Measurements from ENCODE around the gene TMA7. TPM values are rescaled to one million over a fixed set of nuclear protein-coding genes. Genes with fewer than 3 reads are reported as not detected.

TMA7 gene
- total RNA-seq, 4 donors from 2014 or later = 115 to 279 (median 192) TPM

- intact Hi-C loops (cut with DNase I; ENCODE audit: low total_unique reads) (no loop called here), in situ Hi-C loops (cut with MboI; ENCODE audit: low pct_ligation_motif_present in 1 of 4, low pct_unique_long_range_greater_than_20kb in 1 of 4, low sequenced_read_pairs in 3 of 4) (no loop called here)
- no peaks in the 10 kb centered on the region for H3K9me3 ChIP-seq
- H3K36me3 ChIP-seq = peaks cover 0 to 8% (median 0%) of the 10 kb centered on the region in 4 donors
- WGBS, 2 donors (ENCODE audit: low coverage in 1 of 2) = 92% methylated on average over 16 of the region's 17 CpGs; no CpG with 5 or more reads in 1 of the 2 donors
- H3K4me1 ChIP-seq = peaks cover 0 to 4% (median 0%) of the 10 kb centered on the region in 4 donors
- TF ChIP-seq POLR2A (IDR thresholded peaks at IDR 0.05) (no peak), POLR2AphosphoS5 (IDR thresholded peaks at IDR 0.05) (no peak), EP300 (IDR thresholded peaks at IDR 0.05; ENCODE audit: low read depth) (no peak)
- TF ChIP-seq, protein P1, sequence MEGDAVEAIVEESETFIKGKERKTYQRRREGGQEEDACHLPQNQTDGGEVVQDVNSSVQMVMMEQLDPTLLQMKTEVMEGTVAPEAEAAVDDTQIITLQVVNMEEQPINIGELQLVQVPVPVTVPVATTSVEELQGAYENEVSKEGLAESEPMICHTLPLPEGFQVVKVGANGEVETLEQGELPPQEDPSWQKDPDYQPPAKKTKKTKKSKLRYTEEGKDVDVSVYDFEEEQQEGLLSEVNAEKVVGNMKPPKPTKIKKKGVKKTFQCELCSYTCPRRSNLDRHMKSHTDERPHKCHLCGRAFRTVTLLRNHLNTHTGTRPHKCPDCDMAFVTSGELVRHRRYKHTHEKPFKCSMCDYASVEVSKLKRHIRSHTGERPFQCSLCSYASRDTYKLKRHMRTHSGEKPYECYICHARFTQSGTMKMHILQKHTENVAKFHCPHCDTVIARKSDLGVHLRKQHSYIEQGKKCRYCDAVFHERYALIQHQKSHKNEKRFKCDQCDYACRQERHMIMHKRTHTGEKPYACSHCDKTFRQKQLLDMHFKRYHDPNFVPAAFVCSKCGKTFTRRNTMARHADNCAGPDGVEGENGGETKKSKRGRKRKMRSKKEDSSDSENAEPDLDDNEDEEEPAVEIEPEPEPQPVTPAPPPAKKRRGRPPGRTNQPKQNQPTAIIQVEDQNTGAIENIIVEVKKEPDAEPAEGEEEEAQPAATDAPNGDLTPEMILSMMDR (IDR thresholded peaks at IDR 0.05) = no peak
- H3K4me3 ChIP-seq = no peak overlapping the region
- no peak overlapping the region for H3K27ac ChIP-seq
- DNase-seq = no peak
- no peaks in the 10 kb centered on the region for H3K27me3 ChIP-seq
Measured at GRCh38 chr3:48418140-48418539, 21.9 kb upstream of the TMA7 start.

- Histone ChIP-seq H3K9me3 (no peaks in the 10 kb centered on the region), H3K27ac (no peak overlapping the region), H3K4me3 (no peak overlapping the region), H3K4me1 (peaks cover 0 to 4% (median 0%) of the 10 kb centered on the region in 4 donors), H3K27me3 (no peaks in the 10 kb centered on the region), H3K36me3 (peaks cover 0 to 8% (median 0%) of the 10 kb centered on the region in 4 donors)
- TF ChIP-seq POLR2AphosphoS5 (IDR thresholded peaks at IDR 0.05) (no peak), POLR2A (IDR thresholded peaks at IDR 0.05) (no peak), EP300 (IDR thresholded peaks at IDR 0.05; ENCODE audit: low read depth) (no peak)
- TF ChIP-seq, protein P1 (IDR thresholded peaks at IDR 0.05) = no peak
- no peak for DNase-seq
- in situ Hi-C loops (cut with MboI; ENCODE audit: low pct_ligation_motif_present in 1 of 4, low pct_unique_long_range_greater_than_20kb in 1 of 4, low sequenced_read_pairs in 3 of 4) = no loop called here
- WGBS, 2 donors (ENCODE audit: low coverage in 1 of 2) = 60 to 74% methylated on average over 1 to 9 of the region's 9 CpGs
- intact Hi-C loops (cut with DNase I; ENCODE audit: low total_unique reads) = no loop called here
Measured at GRCh38 chr3:48418651-48419050, 21.4 kb upstream of the TMA7 start.

DNA sequence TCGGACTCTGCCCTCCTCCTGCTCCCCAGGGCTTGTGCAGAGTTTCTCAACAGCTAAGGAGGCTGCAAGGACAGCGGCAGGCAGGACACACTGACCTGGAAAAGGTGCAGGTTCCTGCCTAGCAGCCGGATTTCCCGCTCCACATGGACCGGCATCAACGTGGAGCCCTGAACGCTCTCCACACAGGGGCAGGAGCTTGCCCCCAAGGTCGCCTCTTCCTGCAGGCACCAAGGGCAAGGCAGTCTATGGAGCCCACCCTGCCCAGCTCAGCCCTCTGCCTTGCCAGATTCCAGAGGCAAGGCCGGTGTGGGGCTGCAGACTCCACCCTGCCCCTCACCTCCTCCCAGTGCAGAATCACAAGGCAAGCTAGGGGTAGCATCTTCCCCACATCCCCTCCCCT lies 20.9 kb upstream of the TMA7 start:
- Histone ChIP-seq H3K4me3 (no peak overlapping the region), H3K27ac (no peak overlapping the region), H3K4me1 (peaks cover 0 to 4% (median 0%) of the 10 kb centered on the region in 4 donors), H3K36me3 (peaks cover 0 to 8% (median 0%) of the 10 kb centered on the region in 4 donors), H3K27me3 (no peaks in the 10 kb centered on the region), H3K9me3 (no peaks in the 10 kb centered on the region)
- no peak for DNase-seq
- 84% methylated on average over 7 of the region's 9 CpGs; no CpG with 5 or more reads in 1 of the 2 donors for WGBS, 2 donors (ENCODE audit: low coverage in 1 of 2)
- intact Hi-C loops (cut with DNase I; ENCODE audit: low total_unique reads) (no loop called here), in situ Hi-C loops (cut with MboI; ENCODE audit: low pct_ligation_motif_present in 1 of 4, low pct_unique_long_range_greater_than_20kb in 1 of 4, low sequenced_read_pairs in 3 of 4) (no loop called here)
- TF ChIP-seq, protein P1 (IDR thresholded peaks at IDR 0.05) = no peak
- TF ChIP-seq POLR2AphosphoS5 (IDR thresholded peaks at IDR 0.05) (no peak), EP300 (IDR thresholded peaks at IDR 0.05; ENCODE audit: low read depth) (no peak), POLR2A (IDR thresholded peaks at IDR 0.05) (no peak)

DNA sequence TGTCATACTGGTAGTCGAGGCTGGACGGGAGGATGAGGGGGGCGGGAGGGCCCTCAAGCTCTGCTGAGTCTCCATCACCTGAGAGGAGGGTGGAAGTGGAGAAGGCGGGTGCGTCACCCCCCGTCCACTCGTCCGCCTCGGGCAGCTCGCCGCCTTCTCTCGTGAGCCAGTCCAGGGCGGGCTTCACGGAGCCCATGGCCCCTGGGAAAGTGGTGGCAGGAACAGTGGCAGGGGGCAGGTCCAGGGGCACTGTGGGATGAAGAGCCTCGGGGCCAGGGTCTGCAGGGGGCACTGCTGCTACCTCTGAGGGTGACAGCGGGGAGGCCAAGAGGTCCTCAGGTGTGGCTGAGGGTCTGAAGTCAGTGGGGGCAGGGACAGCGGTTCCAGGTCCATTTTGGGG lies 20.5 kb upstream of the TMA7 start:
- intact Hi-C loops (cut with DNase I; ENCODE audit: low total_unique reads) (no loop called here), in situ Hi-C loops (cut with MboI; ENCODE audit: low pct_ligation_motif_present in 1 of 4, low pct_unique_long_range_greater_than_20kb in 1 of 4, low sequenced_read_pairs in 3 of 4) (no loop called here)
- no peak overlapping the region for H3K4me3 ChIP-seq
- H3K27ac ChIP-seq = no peak overlapping the region
- peaks cover 0 to 6% (median 0%) of the 10 kb centered on the region in 4 donors for H3K36me3 ChIP-seq
- no peaks in the 10 kb centered on the region for H3K27me3 ChIP-seq
- no peaks in the 10 kb centered on the region for H3K9me3 ChIP-seq
- DNase-seq = no peak
- peaks cover 0 to 2% (median 0%) of the 10 kb centered on the region in 4 donors for H3K4me1 ChIP-seq
- TF ChIP-seq POLR2A (IDR thresholded peaks at IDR 0.05) (no peak), EP300 (IDR thresholded peaks at IDR 0.05; ENCODE audit: low read depth) (no peak), POLR2AphosphoS5 (IDR thresholded peaks at IDR 0.05) (no peak)
- TF ChIP-seq, protein P1 (IDR thresholded peaks at IDR 0.05) = no peak
- 87% methylated on average over 17 of the region's 17 CpGs; no CpG with 5 or more reads in 1 of the 2 donors for WGBS, 2 donors (ENCODE audit: low coverage in 1 of 2)
